K562 (cell line): ENCODE measurements around the gene FXR1. TPM values are rescaled to one million over a fixed set of nuclear protein-coding genes. Genes with fewer than 3 reads are reported as not detected.

Experiments
- ATAC-seq: fragments of 200-7000 bp; cut with Tn5 transposase; 3 replicates; pipeline ENCODE4 v1.9.1; 2020; ENCODE audit warnings: moderate library complexity
- BruUV-seq: library from RNA; stranded (reverse); fragments of 400-500 nt; replicated peaks from 2 replicates; lab custom pipeline; 2021; lab: Mats Ljungman, UMichigan
- CTCF ChIA-PET: fragments of 300-600 bp; formaldehyde crosslinking; extraction: SDS; loops from one replicate; lab custom pipeline; 2021; ENCODE audit warnings: low intra/inter-chr PET ratio; lab: Yijun Ruan, JAX
- POLR2A ChIA-PET: fragments of 300-600, 350-650 bp; sonication (Branson Sonifier 250); formaldehyde crosslinking; extraction: SDS; loops from one replicate; lab custom pipeline; 2021; ENCODE audit warnings: antibody characterized with exemption, inconsistent platforms; lab: Yijun Ruan, JAX
- DNase-seq, 4 experiments: peaks; one replicate each; pipeline versions ENCODE4 v3.0.0 to v3.0.0-alpha.2; 2011 to 2018; ENCODE audit warnings: low spot score in 3 of 4, mixed read lengths in 3 of 4; ENCODE audit errors: extremely low read depth in 1 of 4
- FAIRE-seq: peaks from 2 replicates; lab custom pipeline; 2011; peaks lifted over from hg19 to GRCh38; lab: Jason Lieb, UNC
- H2AFZ ChIP-seq: 2 replicates; pipeline ENCODE4 v1.6.0; 2011; ENCODE audit warnings: low read depth, low read length, control low read depth, inconsistent platforms
- H3K27ac ChIP-seq: fragments of 200-600 bp; 3 replicates; pipeline ENCODE4 v1.8.0; 2011; ENCODE audit warnings: low read depth, mild to moderate bottlenecking, control low read depth, inconsistent platforms, low read length, moderate library complexity, mixed read lengths; ENCODE audit errors: extremely low read depth
- H3K27me3 ChIP-seq, 2 experiments: fragments of 300-600 bp in 1 of 2; 2 replicates in 1 of 2; 3 replicates in 1 of 2; pipeline versions ENCODE4 v1.6.0 to v1.8.0; 2011; ENCODE audit warnings: inconsistent platforms in 2 of 2, low read length in 2 of 2, mild to moderate bottlenecking in 1 of 2, mixed read lengths in 1 of 2, moderate library complexity in 1 of 2; ENCODE audit not compliant: control insufficient read depth in 2 of 2, insufficient read depth in 2 of 2
- H3K36me3 ChIP-seq: fragments of 300-600 bp; 3 replicates; pipeline ENCODE4 v1.8.0; 2011; ENCODE audit warnings: mild to moderate bottlenecking, low read length, inconsistent platforms; ENCODE audit not compliant: control insufficient read depth, insufficient read depth
- H3K4me1 ChIP-seq, 2 experiments: fragments of 200-600 bp in 1 of 2; replicated peaks in 1 of 2; 2 replicates in 1 of 2; 3 replicates in 1 of 2; pipeline versions ENCODE4 v1.5.1 to v1.8.0; 2011; ENCODE audit warnings: inconsistent platforms in 2 of 2, low read length in 2 of 2, mild to moderate bottlenecking in 1 of 2, mixed read lengths in 1 of 2, moderate library complexity in 1 of 2; ENCODE audit not compliant: control insufficient read depth in 2 of 2, insufficient read depth in 2 of 2
- H3K4me2 ChIP-seq: 2 replicates; pipeline ENCODE4 v1.6.1; 2011; ENCODE audit warnings: low read length, control low read depth, inconsistent platforms, mixed read lengths; ENCODE audit not compliant: insufficient read depth
- H3K4me3 ChIP-seq: fragments of 200-600 bp; sonication (generic), shearing (Covaris generic); 2 replicates; pipeline ENCODE4 v1.5.1; 2016; ENCODE audit warnings: control low read depth, inconsistent platforms
- H3K79me2 ChIP-seq: fragments of 200-600 bp; 3 replicates; pipeline ENCODE4 v1.8.0; 2011; ENCODE audit warnings: low read length, inconsistent platforms; ENCODE audit not compliant: control insufficient read depth, insufficient read depth
- H3K9ac ChIP-seq, 2 experiments: 2 replicates each; pipeline versions ENCODE4 v1.6.0 to v1.6.1; 2011; ENCODE audit warnings: low read depth in 2 of 2, low read length in 2 of 2, control low read depth in 1 of 2, inconsistent platforms in 1 of 2, mild to moderate bottlenecking in 1 of 2, mixed read lengths in 1 of 2; ENCODE audit not compliant: insufficient read depth in 1 of 2
- H3K9me1 ChIP-seq: one replicate; pipeline ENCODE4 v1.6.0; 2011; ENCODE audit warnings: inconsistent platforms, mild to moderate bottlenecking, low read length, moderate library complexity; ENCODE audit not compliant: control insufficient read depth, insufficient read depth
- H3K9me3 ChIP-seq: replicated peaks from 2 replicates; pipeline ENCODE4 v1.5.1; 2011; ENCODE audit warnings: low read depth, low read length, inconsistent platforms; ENCODE audit not compliant: control insufficient read depth, insufficient read depth
- H4K20me1 ChIP-seq: replicated peaks from 2 replicates; pipeline ENCODE4 v1.6.1; 2011; ENCODE audit warnings: low read length, inconsistent platforms, mixed read lengths; ENCODE audit not compliant: control insufficient read depth, insufficient read depth
- CREB1 ChIP-seq, 2 experiments: sonication (generic) in 1 of 2; formaldehyde crosslinking in 1 of 2; IDR thresholded peaks; 2 replicates each; pipeline versions ENCODE4 v1.6.1 to v1.8.0; 2012 to 2022; ENCODE audit warnings: inconsistent platforms in 1 of 2, mild to moderate bottlenecking in 1 of 2, missing genetic modification reagents in 1 of 2, moderate library complexity in 1 of 2
- EP400 ChIP-seq: fragments of 450-650 bp; IDR thresholded peaks from 2 replicates; pipeline ENCODE4 v1.6.1; 2017; ENCODE audit warnings: antibody characterized with exemption, mild to moderate bottlenecking, moderate library complexity
- JUNB ChIP-seq: fragments of 450-650 bp; formaldehyde crosslinking; conservative IDR thresholded peaks from 2 replicates; pipeline ENCODE4 v1.4.0; 2020; ENCODE audit warnings: mild to moderate bottlenecking
- RBM17 ChIP-seq: fragments of 200-400 bp; formaldehyde crosslinking; IDR thresholded peaks from 2 replicates; pipeline ENCODE4 v1.6.1; 2017; ENCODE audit warnings: low read depth, mild to moderate bottlenecking, low read length, borderline replicate concordance
- SUPT5H ChIP-seq: fragments of 450-650 bp; IDR thresholded peaks from 2 replicates; pipeline ENCODE4 v1.6.1; 2016
- ZBED1 ChIP-seq: IDR thresholded peaks from 2 replicates; pipeline ENCODE4 v1.6.1; 2014
- ZNF134 ChIP-seq: fragments of 250-450 bp; sonication (Bioruptor Pico); conservative IDR thresholded peaks from 2 replicates; pipeline ENCODE4 v1.4.0; 2020
- ZNF507 ChIP-seq: conservative IDR thresholded peaks from 2 replicates; pipeline ENCODE4 v1.6.1; 2017; ENCODE audit warnings: missing genetic modification characterization, missing compliant biosample characterization
- ZSCAN29 ChIP-seq: fragments of 450-650 bp; IDR thresholded peaks from 2 replicates; pipeline ENCODE4 v1.6.1; 2017
- WGBS: fragments of 100-300 bp; shearing (Covaris generic); methylation state at CpG from one replicate; pipeline ENCODE4 v1.1.6; 2016; ENCODE audit warnings: low coverage, mixed read lengths; ENCODE audit not compliant: insufficient coverage; ENCODE audit errors: missing lambda C conversion rate; 5-methylcytosine and 5-hydroxymethylcytosine counted together
- in situ Hi-C: fragments of 300-500 bp; cut with MboI; formaldehyde crosslinking; loops from 4 replicates; pipeline ENCODE4 v1.15.0; 2018; ENCODE audit warnings: inconsistent platforms, mixed read lengths
- intact Hi-C: fragments of 100-400 bp; cut with micrococcal nuclease; formaldehyde crosslinking; loops from 2 replicates; pipeline ENCODE4 v1.14.2; 2022
- polyA plus RNA-seq, 8 experiments: library from polyadenylated mRNA; depleted of rRNA in 4 of 8; stranded (reverse) in 5 of 8; unstranded in 3 of 8; fragments of >200 nt; fragmentation: Nextera tagmentation in 2 of 8; fragmentation: Illumina TruSeq in 1 of 8; extraction: Ambion mirVana in 2 of 8; extraction: Trizol in 1 of 8; gene quantifications; 2 replicates each; pipeline versions ENCODE4 v1.2.1 to v1.2.3, GENCODE V29; 2011 to 2014; ENCODE audit warnings: inconsistent platforms in 1 of 8, missing spikeins in 1 of 8
- total RNA-seq, 7 experiments: library from RNA; depleted of rRNA in 6 of 7; stranded (reverse); fragments of >200 nt in 6 of 7; fragmentation: Illumina TruSeq in 2 of 7; extraction: Trizol in 2 of 7; gene quantifications; 2 replicates each; pipeline versions ENCODE4 v1.2.1 to v1.2.3, GENCODE V29; 2011 to 2021; ENCODE audit warnings: low replicate concordance in 1 of 7

Gene FXR1
- total and polyA plus RNA-seq, 9 of the 15 experiments (the other 6 are each of a cell fraction or from before 2014, with no cell fraction given) = 59.4 to 177 (median 136) TPM

GRCh38 chr3:180973543-180973942 is 61.1 kb downstream of the FXR1 start:
- H3K9me3 ChIP-seq = no peaks in the 10 kb centered on the region
- 97% methylated on average over 2 of the region's 2 CpGs for WGBS
- intact Hi-C loops = no loop called here
- no peak overlapping the region for H3K4me2 ChIP-seq
- H3K9me1 ChIP-seq = no peaks in the 10 kb centered on the region
- FAIRE-seq (no peak), DNase-seq (no peak), ATAC-seq (no peak)
- no peak overlapping the region for H3K4me3 ChIP-seq
- in situ Hi-C loops = no loop called here
- ChIA-PET CTCF (no interaction called here), POLR2A (no interaction called here)
- H3K4me1 ChIP-seq = no peaks in the 10 kb centered on the region
- BruUV-seq = no TSS peak
- no peaks in the 10 kb centered on the region for H3K27me3 ChIP-seq
- peaks cover 90% of the 10 kb centered on the region for H3K36me3 ChIP-seq
- no peak overlapping the region for H3K9ac ChIP-seq
- no peak overlapping the region for H3K27ac ChIP-seq
- H2AFZ ChIP-seq = no peak overlapping the region
- TF ChIP-seq ZSCAN29 = no peak
- TF ChIP-seq ZBED1 = no peak
- TF ChIP-seq JUNB (CRISPR knock-in tag) = no peak
- TF ChIP-seq ZNF507 = no peak
- TF ChIP-seq RBM17 = no peak
- no peak for TF ChIP-seq CREB1 (IDR thresholded peaks at IDR 0.05)
- no peak for TF ChIP-seq CREB1 (CRISPR knock-in tag; IDR thresholded peaks at IDR 0.05)
- no peak for TF ChIP-seq EP400
- peaks cover 3% of the 10 kb centered on the region; the same call in 1 of the 3 replicates for H3K79me2 ChIP-seq
- no peaks in the 10 kb centered on the region for H4K20me1 ChIP-seq

- no peak overlapping the region for H3K9ac ChIP-seq
- H4K20me1 ChIP-seq = no peaks in the 10 kb centered on the region
- FAIRE-seq = no peak
- H3K4me3 ChIP-seq = no peak overlapping the region
- CTCF ChIA-PET = no interaction called here
- no peak overlapping the region for H3K27ac ChIP-seq
- intact Hi-C loops = no loop called here
- no peaks in the 10 kb centered on the region for H3K9me1 ChIP-seq
- no peak for DNase-seq
- in situ Hi-C loops = no loop called here
- peaks cover 89% of the 10 kb centered on the region for H3K36me3 ChIP-seq
- 97% methylated on average over 5 of the region's 6 CpGs for WGBS
- POLR2A ChIA-PET = no interaction called here
- no peak overlapping the region for H3K4me2 ChIP-seq
- H2AFZ ChIP-seq = no peak overlapping the region
- TF ChIP-seq ZNF134 (CRISPR knock-in tag) (no peak), SUPT5H (peak; percentile 19; the same call in 1 of the 2 replicates)
- H3K27me3 ChIP-seq = no peaks in the 10 kb centered on the region
- BruUV-seq = no TSS peak
- H3K4me1 ChIP-seq = no peaks in the 10 kb centered on the region
- H3K9me3 ChIP-seq = no peaks in the 10 kb centered on the region
- H3K79me2 ChIP-seq = no peaks in the 10 kb centered on the region; the same call in 2 of the 3 replicates
- no peak for ATAC-seq
These were observed 61.8 kb downstream of the FXR1 start for GRCh38 chr3:180974286-180974685.
